Heart left ventricle (tissue), 13 donors: ENCODE measurements around the gene PPP1R2.

Source experiments
- CTCF ChIP-seq, 12 donors: fragments of 200-600 bp; sonication (generic) in 4 of 12; IDR thresholded peaks; one replicate each; pipeline versions ENCODE4 v1.5.0 to v1.8.0; 2018 to 2022; ENCODE audit warnings: antibody characterized with exemption in 12 of 12, mild to moderate bottlenecking in 5 of 12
- POLR2A ChIP-seq, 2 donors: fragments of 450-650 bp; IDR thresholded peaks; one replicate each; pipeline ENCODE4 v1.6.1; 2017; ENCODE audit warnings: antibody characterized with exemption in 2 of 2, mild to moderate bottlenecking in 2 of 2, moderate library complexity in 2 of 2
- donor health status: ischemic (EF 13 %, LVEDD 7.1; RV severe dilation, severe dysfunction).
- donor health status: DM: no; HTN: yes; CAD: no.
- donor health status: DM: no; HTN: no; CAD: no.
- donor health status: ischemic (EF 25% LVEDD 6.9; RV normal size, moderate dysfunction).
- donor health status: ischemic (EF 25% LVEDD 5.7; RV mildly dilated, moderate dysfunction).
- donor health status: ischemic (EF 35%, LVEDD 5.7; RV mildly dilated, moderate dysfunction).
- donor health status: nonischemic (EF 11% LVEDD 7.7; RV severe dilation, severe dysfunction).
- donor health status: DM: yes; HTN: yes; CAD: no.
- donor health status: PGD.
- donor health status: ischemic (EF 29% LVEDD 5.4; RV normal size, mild dysfunction).
- donor health status: nonischemic (EF 23%, LVEDD 6.1; RV moderate dilation, normal function).

GRCh38 chr3:195563317-195563716, 20.2 kb upstream of the PPP1R2 start:
- TF ChIP-seq CTCF (IDR thresholded peaks at IDR 0.05) (no peak), POLR2A (IDR thresholded peaks at IDR 0.05) (no peak)
